IMR-90 (cell line): ENCODE data around the gene HEPACAM.

Source experiments
- MXI1 ChIP-seq: IDR thresholded peaks from 2 replicates; pipeline ENCODE4 v1.6.1; 2012; ENCODE audit warnings: low read depth, mild to moderate bottlenecking, low read length, moderate library complexity, borderline replicate concordance
- POLR2A ChIP-seq: IDR thresholded peaks from 2 replicates; pipeline ENCODE4 v1.6.1; 2012; ENCODE audit warnings: mild to moderate bottlenecking, low read depth, low read length
- RFX5 ChIP-seq: IDR thresholded peaks from 2 replicates; pipeline ENCODE4 v1.8.0; 2012; ENCODE audit warnings: low read depth, mild to moderate bottlenecking, low read length, moderate library complexity
- TF ChIP-seq, protein P1 (sequence below): fragments of 150-350 bp; IDR thresholded peaks from 2 replicates; pipeline ENCODE4 v1.6.1; 2017; ENCODE audit warnings: mild to moderate bottlenecking, antibody characterized with exemption, low read length, low read depth
- TF ChIP-seq, protein P2 (sequence below): conservative IDR thresholded peaks from 2 replicates; pipeline ENCODE4 v1.5.1; 2012; ENCODE audit warnings: mild to moderate bottlenecking, low read depth, low read length, improper control_type of control experiment
- TF ChIP-seq, protein P3 (sequence below): fragments of 150-350 bp; IDR thresholded peaks from 2 replicates; pipeline ENCODE4 v1.6.1; 2016; ENCODE audit warnings: low read depth, mild to moderate bottlenecking, low read length, moderate library complexity, borderline replicate concordance

DNA sequence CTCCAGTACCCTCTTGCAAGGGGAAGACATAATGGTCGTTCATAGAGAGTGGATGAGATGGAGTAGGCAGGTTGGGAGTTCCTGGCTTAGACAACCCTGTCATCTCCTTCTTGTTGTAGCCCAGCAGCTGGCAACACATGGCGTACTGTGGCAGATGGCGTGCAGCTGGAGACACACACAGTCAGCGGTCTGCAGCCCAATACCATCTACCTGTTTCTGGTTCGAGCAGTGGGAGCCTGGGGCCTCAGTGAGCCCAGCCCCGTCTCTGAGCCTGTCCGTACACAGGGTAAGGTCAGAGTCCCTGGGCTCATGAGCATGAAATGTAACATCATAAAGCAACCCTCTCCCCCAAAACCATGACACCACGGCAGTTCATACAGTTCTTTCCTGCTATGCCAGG is 61.9 kb downstream of the HEPACAM start:
- TF ChIP-seq, protein P1, sequence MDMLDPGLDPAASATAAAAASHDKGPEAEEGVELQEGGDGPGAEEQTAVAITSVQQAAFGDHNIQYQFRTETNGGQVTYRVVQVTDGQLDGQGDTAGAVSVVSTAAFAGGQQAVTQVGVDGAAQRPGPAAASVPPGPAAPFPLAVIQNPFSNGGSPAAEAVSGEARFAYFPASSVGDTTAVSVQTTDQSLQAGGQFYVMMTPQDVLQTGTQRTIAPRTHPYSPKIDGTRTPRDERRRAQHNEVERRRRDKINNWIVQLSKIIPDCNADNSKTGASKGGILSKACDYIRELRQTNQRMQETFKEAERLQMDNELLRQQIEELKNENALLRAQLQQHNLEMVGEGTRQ, result no peak
- TF ChIP-seq, protein P2, sequence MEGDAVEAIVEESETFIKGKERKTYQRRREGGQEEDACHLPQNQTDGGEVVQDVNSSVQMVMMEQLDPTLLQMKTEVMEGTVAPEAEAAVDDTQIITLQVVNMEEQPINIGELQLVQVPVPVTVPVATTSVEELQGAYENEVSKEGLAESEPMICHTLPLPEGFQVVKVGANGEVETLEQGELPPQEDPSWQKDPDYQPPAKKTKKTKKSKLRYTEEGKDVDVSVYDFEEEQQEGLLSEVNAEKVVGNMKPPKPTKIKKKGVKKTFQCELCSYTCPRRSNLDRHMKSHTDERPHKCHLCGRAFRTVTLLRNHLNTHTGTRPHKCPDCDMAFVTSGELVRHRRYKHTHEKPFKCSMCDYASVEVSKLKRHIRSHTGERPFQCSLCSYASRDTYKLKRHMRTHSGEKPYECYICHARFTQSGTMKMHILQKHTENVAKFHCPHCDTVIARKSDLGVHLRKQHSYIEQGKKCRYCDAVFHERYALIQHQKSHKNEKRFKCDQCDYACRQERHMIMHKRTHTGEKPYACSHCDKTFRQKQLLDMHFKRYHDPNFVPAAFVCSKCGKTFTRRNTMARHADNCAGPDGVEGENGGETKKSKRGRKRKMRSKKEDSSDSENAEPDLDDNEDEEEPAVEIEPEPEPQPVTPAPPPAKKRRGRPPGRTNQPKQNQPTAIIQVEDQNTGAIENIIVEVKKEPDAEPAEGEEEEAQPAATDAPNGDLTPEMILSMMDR, result no peak
- no peak for TF ChIP-seq POLR2A
- no peak for TF ChIP-seq RFX5
- no peak for TF ChIP-seq MXI1
- TF ChIP-seq, protein P3, sequence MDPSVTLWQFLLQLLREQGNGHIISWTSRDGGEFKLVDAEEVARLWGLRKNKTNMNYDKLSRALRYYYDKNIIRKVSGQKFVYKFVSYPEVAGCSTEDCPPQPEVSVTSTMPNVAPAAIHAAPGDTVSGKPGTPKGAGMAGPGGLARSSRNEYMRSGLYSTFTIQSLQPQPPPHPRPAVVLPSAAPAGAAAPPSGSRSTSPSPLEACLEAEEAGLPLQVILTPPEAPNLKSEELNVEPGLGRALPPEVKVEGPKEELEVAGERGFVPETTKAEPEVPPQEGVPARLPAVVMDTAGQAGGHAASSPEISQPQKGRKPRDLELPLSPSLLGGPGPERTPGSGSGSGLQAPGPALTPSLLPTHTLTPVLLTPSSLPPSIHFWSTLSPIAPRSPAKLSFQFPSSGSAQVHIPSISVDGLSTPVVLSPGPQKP, result no peak
